Hepatocyte (in vitro differentiated cells): ENCODE measurements around the gene NXN.

Experiments
- CTCF ChIP-seq: fragments of 200-600 bp; sonication (generic); IDR thresholded peaks from 2 replicates; pipeline ENCODE4 v1.5.1; 2016; ENCODE audit warnings: antibody characterized with exemption, mild to moderate bottlenecking; ENCODE audit not compliant: poor library complexity
- EZH2 ChIP-seq: fragments of 200-600 bp; sonication (generic); IDR thresholded peaks from 2 replicates; pipeline ENCODE4 v1.6.1; 2016; ENCODE audit warnings: antibody characterized with exemption, mild to moderate bottlenecking, borderline replicate concordance
- EZH2phosphoT487 ChIP-seq: fragments of 200-600 bp; sonication (generic); IDR thresholded peaks from one replicate; pipeline ENCODE4 v1.6.1; 2018; ENCODE audit warnings: antibody characterized with exemption, mild to moderate bottlenecking, low read depth, moderate library complexity; ENCODE audit not compliant: unreplicated experiment, severe bottlenecking

- no peak for TF ChIP-seq CTCF
- TF ChIP-seq EZH2: no peak
- no peak for TF ChIP-seq EZH2phosphoT487
Measured at GRCh38 chr17:915538-916201, 63.9 kb downstream of the NXN start.
